K562 (cell line): ENCODE measurements around the gene KCNJ12.

ENCODE experiments used
- CTCF ChIP-seq, 3 experiments: IDR thresholded peaks in 2 of 3; conservative IDR thresholded peaks in 1 of 3; 2 replicates each; pipeline ENCODE4 v1.5.1; 2011 to 2012; ENCODE audit warnings: low read length in 3 of 3, mild to moderate bottlenecking in 3 of 3, control low read depth in 2 of 3, improper control_type of control experiment in 1 of 3, inconsistent platforms in 1 of 3, low read depth in 1 of 3, mixed read lengths in 1 of 3, moderate library complexity in 1 of 3; ENCODE audit not compliant: insufficient read depth in 2 of 3
- JUN ChIP-seq, 2 experiments: sonication (generic) in 1 of 2; formaldehyde crosslinking in 1 of 2; IDR thresholded peaks; 2 replicates each; pipeline versions ENCODE4 v1.6.1 to v1.8.0; 2012 to 2022; ENCODE audit warnings: borderline replicate concordance in 2 of 2, mild to moderate bottlenecking in 2 of 2, improper control_type of control experiment in 1 of 2, low read depth in 1 of 2, low read length in 1 of 2, missing genetic modification reagents in 1 of 2
- NFE2 ChIP-seq: IDR thresholded peaks from 2 replicates; pipeline ENCODE4 v1.6.1; 2014; ENCODE audit warnings: antibody characterized with exemption, low read depth

DNA sequence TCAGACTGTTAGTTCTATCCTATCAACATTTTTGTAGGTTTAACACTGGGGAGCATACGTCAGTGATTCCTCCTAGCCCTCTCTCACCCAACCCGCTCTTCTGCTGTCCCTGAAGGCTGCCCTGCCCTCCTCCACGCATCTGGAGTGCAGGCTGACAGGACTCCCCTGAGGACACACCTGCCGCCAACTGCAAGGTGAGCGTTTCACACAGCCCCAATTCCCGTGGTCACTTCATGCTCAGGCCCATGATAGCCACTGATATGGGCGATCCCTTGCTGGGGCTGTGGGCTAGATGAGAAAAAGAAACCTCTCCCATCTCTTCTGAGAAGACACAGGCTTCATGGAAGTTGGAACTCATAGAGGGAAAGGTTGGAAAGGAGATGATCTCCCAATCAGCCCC, 91.0 kb downstream of the KCNJ12 start:
- TF ChIP-seq CTCF (IDR thresholded peaks at IDR 0.05 in 2 of 3, conservative IDR thresholded peaks at IDR 0.05 in 1 of 3; ENCODE audit: insufficient read depth in 2 of 3, low read depth in 1 of 3, low read length in 3 of 3) (no peak), NFE2 (no peak), JUN (IDR thresholded peaks at IDR 0.05; ENCODE audit: borderline replicate concordance, low read depth, low read length) (no peak), JUN (CRISPR knock-in tag; IDR thresholded peaks at IDR 0.05; ENCODE audit: borderline replicate concordance) (no peak)
